GM06990 (cell line): ENCODE results near the gene PACRG.

Source experiments
- DNase-seq: peaks from one replicate; pipeline ENCODE4 v3.0.0-alpha.2; 2011; ENCODE audit not compliant: insufficient read length; ENCODE audit errors: extremely low read depth
- H3K27me3 ChIP-seq: replicated peaks from 2 replicates; pipeline ENCODE4 v1.6.0; 2011; ENCODE audit warnings: low read length; ENCODE audit not compliant: control insufficient read depth, insufficient read depth
- H3K36me3 ChIP-seq: 2 replicates; pipeline ENCODE4 v1.5.1; 2011; ENCODE audit warnings: low read length; ENCODE audit not compliant: control insufficient read depth, insufficient read depth
- H3K4me3 ChIP-seq: replicated peaks from 2 replicates; pipeline ENCODE4 v1.5.1; 2011; ENCODE audit warnings: low read depth, mild to moderate bottlenecking, control low read depth, low read length
- TF ChIP-seq, protein P1 (sequence below): IDR thresholded peaks from 2 replicates; pipeline ENCODE4 v1.5.1; 2011; ENCODE audit warnings: low read length, control low read depth, mild to moderate bottlenecking, inconsistent platforms; ENCODE audit not compliant: insufficient read depth, poor library complexity, severe bottlenecking

The PACRG gene

DNA sequence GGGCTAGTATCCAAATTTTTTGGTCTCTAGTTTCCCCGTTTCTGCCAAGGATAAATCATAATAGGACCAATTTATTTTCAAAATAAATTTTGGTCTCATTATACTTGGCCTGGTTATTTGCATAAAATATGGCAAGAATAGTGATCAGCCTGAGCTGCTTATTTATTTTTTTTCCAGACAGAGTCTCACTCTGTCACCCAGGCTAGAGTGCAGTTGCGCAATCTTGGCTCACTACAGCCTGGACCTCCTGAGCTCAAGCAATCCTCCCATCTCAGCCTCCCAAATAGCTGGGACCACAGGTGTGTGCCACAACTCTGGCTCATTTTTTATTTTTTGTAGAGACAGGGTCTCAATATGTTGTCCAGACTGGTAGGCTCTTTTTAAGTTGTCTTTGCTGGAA lies 329.5 kb downstream of the PACRG start:
- TF ChIP-seq, protein P1, sequence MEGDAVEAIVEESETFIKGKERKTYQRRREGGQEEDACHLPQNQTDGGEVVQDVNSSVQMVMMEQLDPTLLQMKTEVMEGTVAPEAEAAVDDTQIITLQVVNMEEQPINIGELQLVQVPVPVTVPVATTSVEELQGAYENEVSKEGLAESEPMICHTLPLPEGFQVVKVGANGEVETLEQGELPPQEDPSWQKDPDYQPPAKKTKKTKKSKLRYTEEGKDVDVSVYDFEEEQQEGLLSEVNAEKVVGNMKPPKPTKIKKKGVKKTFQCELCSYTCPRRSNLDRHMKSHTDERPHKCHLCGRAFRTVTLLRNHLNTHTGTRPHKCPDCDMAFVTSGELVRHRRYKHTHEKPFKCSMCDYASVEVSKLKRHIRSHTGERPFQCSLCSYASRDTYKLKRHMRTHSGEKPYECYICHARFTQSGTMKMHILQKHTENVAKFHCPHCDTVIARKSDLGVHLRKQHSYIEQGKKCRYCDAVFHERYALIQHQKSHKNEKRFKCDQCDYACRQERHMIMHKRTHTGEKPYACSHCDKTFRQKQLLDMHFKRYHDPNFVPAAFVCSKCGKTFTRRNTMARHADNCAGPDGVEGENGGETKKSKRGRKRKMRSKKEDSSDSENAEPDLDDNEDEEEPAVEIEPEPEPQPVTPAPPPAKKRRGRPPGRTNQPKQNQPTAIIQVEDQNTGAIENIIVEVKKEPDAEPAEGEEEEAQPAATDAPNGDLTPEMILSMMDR: no peak
- H3K36me3 ChIP-seq: no peaks in the 10 kb centered on the region
- no peaks in the 10 kb centered on the region for H3K27me3 ChIP-seq
- H3K4me3 ChIP-seq: no peak overlapping the region
- DNase-seq: no peak

DNA sequence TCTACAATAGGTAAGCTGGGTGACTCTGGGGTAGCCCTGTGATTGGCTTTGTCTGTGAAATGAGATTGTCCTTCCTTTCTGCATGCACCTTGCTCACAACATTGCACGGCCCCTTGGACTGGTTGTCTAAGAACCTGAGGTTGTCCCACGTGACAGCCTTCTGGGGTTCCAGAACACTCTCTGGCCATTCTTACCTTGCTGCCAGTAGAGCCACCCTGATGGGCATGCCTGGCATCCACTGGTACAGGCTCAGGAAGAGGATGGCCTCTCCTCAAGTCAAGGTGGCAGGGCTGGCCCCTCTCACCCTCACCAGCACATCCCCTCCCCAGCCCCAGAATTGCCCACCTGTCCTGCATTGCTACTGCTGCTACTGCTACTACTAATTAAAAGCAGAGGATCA lies 335.0 kb downstream of the PACRG start:
- TF ChIP-seq, protein P1: no peak
- no peak for DNase-seq
- H3K4me3 ChIP-seq: no peak overlapping the region
- no peaks in the 10 kb centered on the region for H3K36me3 ChIP-seq
- no peaks in the 10 kb centered on the region for H3K27me3 ChIP-seq

DNA sequence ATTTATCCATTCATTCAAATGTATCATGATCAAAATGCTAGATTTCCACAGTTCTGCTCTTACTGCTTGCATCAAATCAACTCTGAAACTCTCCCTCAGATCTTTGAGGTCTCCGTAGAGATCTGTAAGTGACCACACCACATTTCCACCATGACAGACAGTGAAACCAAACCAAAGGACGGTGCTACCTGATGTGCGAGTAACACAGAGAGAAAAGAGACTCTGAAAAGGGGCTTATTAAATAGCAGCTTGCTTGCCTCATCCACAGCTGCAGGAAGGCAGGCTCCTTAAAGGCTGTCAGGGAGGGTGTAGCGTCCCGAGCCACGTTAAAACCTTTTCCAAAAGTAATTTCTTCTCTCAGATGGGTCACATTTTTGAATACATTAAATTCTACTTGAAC lies 335.8 kb downstream of the PACRG start:
- DNase-seq: no peak
- Histone ChIP-seq H3K27me3 (no peaks in the 10 kb centered on the region), H3K4me3 (no peak overlapping the region), H3K36me3 (no peaks in the 10 kb centered on the region)
- TF ChIP-seq, protein P1: no peak

DNA sequence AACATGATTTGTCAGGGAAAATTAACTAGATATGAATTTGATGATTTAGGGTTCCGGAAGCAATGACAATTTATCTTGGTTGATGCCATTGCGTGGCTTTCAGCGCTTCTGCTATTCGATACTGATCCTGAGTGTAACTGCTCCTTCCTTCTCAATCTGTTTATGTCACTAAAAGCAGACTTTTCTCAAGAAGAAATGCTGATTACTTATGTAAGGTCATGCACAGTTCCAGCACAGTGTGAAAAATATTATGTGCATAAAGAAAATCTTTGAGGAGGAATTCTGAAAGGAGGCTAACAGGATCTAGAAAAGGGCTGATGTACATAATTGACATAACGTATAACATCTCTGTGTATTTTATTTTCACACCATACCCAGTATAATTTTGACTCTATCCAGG lies 336.6 kb downstream of the PACRG start:
- no peak overlapping the region for H3K4me3 ChIP-seq
- no peak for DNase-seq
- TF ChIP-seq, protein P1: no peak

DNA sequence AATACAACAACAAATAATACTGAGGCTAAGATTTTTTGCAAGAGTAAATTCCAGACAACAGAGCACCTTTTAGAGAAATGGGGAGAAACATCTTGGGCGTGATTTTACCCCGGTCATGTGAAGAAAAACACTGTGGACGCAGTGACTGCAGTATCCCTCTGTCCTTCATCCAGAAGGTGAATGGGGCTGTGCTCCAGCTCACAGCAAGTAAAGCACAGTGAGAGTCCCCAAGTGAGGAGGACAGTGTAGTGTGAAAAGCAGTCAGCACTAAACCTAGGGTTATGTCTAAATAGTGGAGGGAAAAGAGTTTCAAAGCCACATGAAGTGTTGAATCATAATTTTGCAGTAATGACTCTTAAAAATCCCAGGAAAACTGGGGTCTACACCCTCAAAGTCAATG lies 338.4 kb downstream of the PACRG start:
- no peaks in the 10 kb centered on the region for H3K36me3 ChIP-seq
- H3K4me3 ChIP-seq: no peak overlapping the region
- no peaks in the 10 kb centered on the region for H3K27me3 ChIP-seq
- DNase-seq: no peak
- TF ChIP-seq, protein P1: no peak

More for the DNA sequence above, 336.6 kb downstream of the PACRG start:
- Histone ChIP-seq H3K36me3 (no peaks in the 10 kb centered on the region), H3K27me3 (no peaks in the 10 kb centered on the region)

DNA sequence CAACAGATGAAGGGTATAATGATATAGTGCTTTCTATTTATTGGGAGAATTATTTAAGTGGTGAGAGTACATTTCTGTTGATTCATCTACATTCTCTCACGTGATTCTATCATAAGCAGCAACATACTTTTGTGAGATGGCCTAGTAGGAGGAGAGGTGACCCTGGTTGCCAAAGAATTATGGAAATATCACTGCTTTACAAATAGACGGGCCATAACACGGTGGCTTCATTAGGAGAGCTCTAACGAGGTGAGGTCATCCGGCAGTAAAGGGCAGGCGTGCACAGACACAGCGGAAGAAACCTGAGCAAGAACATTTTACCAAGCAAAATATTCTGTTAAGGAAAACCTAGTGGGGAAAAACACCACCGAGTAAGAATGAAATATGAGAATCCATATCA lies 349.4 kb downstream of the PACRG start:
- no peaks in the 10 kb centered on the region for H3K27me3 ChIP-seq
- no peak overlapping the region for H3K4me3 ChIP-seq
- no peak for DNase-seq
- TF ChIP-seq, protein P1: no peak
- no peaks in the 10 kb centered on the region for H3K36me3 ChIP-seq
